ENCODE measurements around the gene SRRM4. TPM values are rescaled to one million over a fixed set of nuclear protein-coding genes. Genes with fewer than 3 reads are reported as not detected.

Gene SRRM4
- total and polyA plus RNA-seq, 4 donors, result not detected

DNA sequence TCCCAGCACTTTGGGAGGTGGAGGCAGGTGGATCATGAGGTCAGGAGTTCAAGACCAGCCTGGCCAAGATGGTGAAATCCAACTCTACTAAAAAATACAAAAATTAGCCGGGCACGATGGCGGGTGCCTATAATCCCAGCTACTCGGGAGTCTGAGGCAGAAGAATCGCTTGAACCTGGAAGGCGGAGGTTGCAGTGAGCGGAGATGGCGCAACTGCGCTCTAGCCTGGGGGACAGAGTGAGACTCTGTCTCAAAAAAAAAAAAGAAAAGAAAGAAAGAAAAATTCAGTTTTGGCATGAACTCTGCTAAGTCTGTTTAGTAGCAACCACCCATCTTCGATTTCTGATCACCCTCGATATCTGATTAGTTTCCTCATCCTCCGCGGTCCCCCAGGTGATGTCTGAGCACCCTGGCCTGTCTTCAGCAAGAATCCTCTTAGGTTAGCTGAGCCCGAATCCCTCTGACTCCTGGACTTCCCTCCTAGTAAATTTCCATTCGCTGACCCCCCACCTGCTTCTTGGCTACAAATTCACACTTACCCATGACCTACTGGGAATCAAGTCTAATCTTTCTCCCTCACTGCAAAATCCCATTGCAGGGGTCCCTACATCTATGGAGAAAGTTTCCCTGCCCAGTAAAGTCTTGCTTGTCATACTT lies 196.5 kb downstream of the SRRM4 start:
- no peaks in the 10 kb centered on the region for H3K36me3 ChIP-seq (ENCODE audit: control insufficient read depth in 4 of 4, insufficient read depth in 3 of 4, low read depth in 1 of 4, low read length in 3 of 4)
- TF ChIP-seq RAD21 (IDR thresholded peaks at IDR 0.05), result no peak
- no peak for TF ChIP-seq FOXA1 (IDR thresholded peaks at IDR 0.05)
- TF ChIP-seq HNF4A (conservative IDR thresholded peaks at IDR 0.05), result no peak
- TF ChIP-seq JUND (IDR thresholded peaks at IDR 0.05), result no peak
- WGBS, result 91% methylated on average over 15 of the region's 15 CpGs
- no peaks in the 10 kb centered on the region for H3K4me1 ChIP-seq (ENCODE audit: control insufficient read depth in 4 of 4, insufficient read depth in 4 of 4, low read length in 3 of 4)
- peaks cover 0 to 3% (median 0%) of the 10 kb centered on the region in 4 donors for H3K27me3 ChIP-seq (ENCODE audit: control insufficient read depth in 4 of 4, insufficient read depth in 4 of 4, low read length in 3 of 4)
- DNase-seq (ENCODE audit: low spot score), result no peak
- no peaks in the 10 kb centered on the region for H3K9me3 ChIP-seq (ENCODE audit: control insufficient read depth in 4 of 4, low read length in 3 of 4)
- no peak overlapping the region for H3K4me3 ChIP-seq (ENCODE audit: low read depth in 1 of 3, low read length in 3 of 3)
- H3K9ac ChIP-seq (ENCODE audit: low read depth in 1 of 2, low read length in 2 of 2), result no peak overlapping the region
- no peak overlapping the region for H3K27ac ChIP-seq (ENCODE audit: low read depth in 1 of 2, low read length in 2 of 2)

DNA sequence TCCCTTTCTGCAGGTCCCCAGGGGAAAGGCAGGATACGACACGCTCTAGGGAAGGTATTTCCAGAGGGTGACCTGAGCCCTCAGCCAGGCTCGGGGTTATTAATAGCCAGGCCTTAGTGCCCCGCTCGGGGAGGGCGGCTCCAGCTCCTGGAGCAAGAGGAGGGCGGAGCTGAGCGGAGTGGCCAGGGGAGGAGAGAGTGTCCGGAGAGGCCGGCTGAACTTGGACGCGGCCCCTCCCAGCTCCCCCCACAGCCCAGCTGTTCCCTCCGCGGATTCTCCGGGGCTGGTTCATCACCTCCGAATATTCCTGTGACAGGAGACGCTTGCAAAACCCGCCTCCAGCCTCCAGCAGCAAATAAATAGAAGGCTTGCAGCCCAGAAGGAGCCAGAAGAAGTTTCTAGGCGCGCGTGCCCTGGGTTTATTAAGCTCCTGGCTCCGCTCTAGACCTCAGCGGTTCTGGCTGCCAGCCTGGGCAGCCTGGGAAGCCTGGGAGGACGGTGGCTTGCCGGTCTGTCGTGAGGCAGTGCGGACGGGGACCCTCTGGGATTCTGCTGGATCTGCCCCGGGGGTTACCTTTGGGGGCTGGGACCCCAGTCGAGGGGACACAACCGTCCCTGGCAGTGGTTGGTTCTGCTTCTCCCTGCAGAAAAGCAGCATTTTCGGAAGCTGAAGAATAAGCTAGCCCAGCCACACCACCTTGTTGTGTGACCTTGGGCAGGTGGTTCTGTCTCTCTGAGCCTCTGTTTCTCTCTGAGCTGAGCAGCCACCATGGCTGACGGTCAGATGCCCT lies 197.4 kb downstream of the SRRM4 start, which contains the start of gene HSPB8:
TSS of gene HSPB8 (plus strand) at position 388 of the 791 bp plus-strand sequence. CDS start at position 770, 382 bp downstream.
- 7% methylated on average over 33 of the region's 33 CpGs for WGBS

DNA sequence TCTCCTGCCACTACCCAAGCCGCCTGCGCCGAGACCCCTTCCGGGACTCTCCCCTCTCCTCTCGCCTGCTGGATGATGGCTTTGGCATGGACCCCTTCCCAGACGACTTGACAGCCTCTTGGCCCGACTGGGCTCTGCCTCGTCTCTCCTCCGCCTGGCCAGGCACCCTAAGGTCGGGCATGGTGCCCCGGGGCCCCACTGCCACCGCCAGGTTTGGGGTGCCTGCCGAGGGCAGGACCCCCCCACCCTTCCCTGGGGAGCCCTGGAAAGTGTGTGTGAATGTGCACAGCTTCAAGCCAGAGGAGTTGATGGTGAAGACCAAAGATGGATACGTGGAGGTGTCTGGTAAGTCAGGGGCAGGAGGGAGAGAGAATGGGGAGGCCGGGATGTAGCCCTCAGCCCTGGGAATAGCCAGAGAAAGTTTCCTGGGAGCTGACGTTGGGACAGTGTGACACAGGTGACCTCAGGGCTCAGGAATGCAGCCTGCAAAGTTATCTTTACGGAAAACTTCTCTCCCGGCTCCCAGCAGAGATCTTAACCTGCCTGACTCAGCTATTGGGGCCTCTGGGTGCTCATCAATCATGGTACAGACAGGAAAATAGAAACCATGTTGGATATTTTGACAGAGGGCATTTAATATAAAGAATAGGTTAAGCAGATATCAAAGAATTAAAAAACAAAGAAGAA lies 198.1 kb downstream of the SRRM4 start:
- Histone ChIP-seq H3K27ac (ENCODE audit: low read depth in 1 of 2, low read length in 2 of 2) (peak overlapping the region; percentile 32 to 51), H3K27me3 (ENCODE audit: control insufficient read depth in 4 of 4, insufficient read depth in 4 of 4, low read length in 3 of 4) (peaks cover 0 to 3% (median 0%) of the 10 kb centered on the region in 4 donors), H3K9ac (ENCODE audit: low read depth in 1 of 2, low read length in 2 of 2) (peak overlapping the region in 1 of 2 donors; percentile 7), H3K4me3 (ENCODE audit: low read depth in 1 of 3, low read length in 3 of 3) (peak overlapping the region in 1 of 3 donors; percentile 10), H3K4me1 (ENCODE audit: control insufficient read depth in 4 of 4, insufficient read depth in 4 of 4, low read length in 3 of 4) (no peaks in the 10 kb centered on the region), H3K36me3 (ENCODE audit: control insufficient read depth in 4 of 4, insufficient read depth in 3 of 4, low read depth in 1 of 4, low read length in 3 of 4) (no peaks in the 10 kb centered on the region), H3K9me3 (ENCODE audit: control insufficient read depth in 4 of 4, low read length in 3 of 4) (no peaks in the 10 kb centered on the region)
- no peak for DNase-seq (ENCODE audit: low spot score)
- TF ChIP-seq GABPA (IDR thresholded peaks at IDR 0.05 in 1 of 2, conservative IDR thresholded peaks at IDR 0.05 in 1 of 2), result no peak
- no peak for TF ChIP-seq RXRA (IDR thresholded peaks at IDR 0.05)
- no peak for TF ChIP-seq JUND (IDR thresholded peaks at IDR 0.05)
- TF ChIP-seq, protein P1, sequence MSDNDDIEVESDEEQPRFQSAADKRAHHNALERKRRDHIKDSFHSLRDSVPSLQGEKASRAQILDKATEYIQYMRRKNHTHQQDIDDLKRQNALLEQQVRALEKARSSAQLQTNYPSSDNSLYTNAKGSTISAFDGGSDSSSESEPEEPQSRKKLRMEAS (IDR thresholded peaks at IDR 0.05), result no peak
- no peak for TF ChIP-seq FOXA1 (IDR thresholded peaks at IDR 0.05)
- no peak for TF ChIP-seq YY1 (IDR thresholded peaks at IDR 0.05)
- no peak for TF ChIP-seq SP1 (IDR thresholded peaks at IDR 0.05)
- 42% methylated on average over 18 of the region's 18 CpGs for whole genome bisulfite sequencing

More for the DNA sequence above, 197.4 kb downstream of the SRRM4 start, which contains the start of gene HSPB8:
- DNase-seq (ENCODE audit: low spot score), result peak; percentile 39
- Histone ChIP-seq H3K9me3 (ENCODE audit: control insufficient read depth in 4 of 4, low read length in 3 of 4) (no peaks in the 10 kb centered on the region), H3K9ac (ENCODE audit: low read depth in 1 of 2, low read length in 2 of 2) (peak within 1 kb of the TSS in 1 of 2 donors; percentile 7), H3K4me3 (ENCODE audit: low read depth in 1 of 3, low read length in 3 of 3) (peak within 1 kb of the TSS in 1 of 3 donors; percentile 10), H3K27ac (ENCODE audit: low read depth in 1 of 2, low read length in 2 of 2) (peak within 1 kb of the TSS; percentile 32 to 51), H3K27me3 (ENCODE audit: control insufficient read depth in 4 of 4, insufficient read depth in 4 of 4, low read length in 3 of 4) (peaks cover 0 to 3% (median 0%) of the 10 kb centered on the region in 4 donors), H3K36me3 (ENCODE audit: control insufficient read depth in 4 of 4, insufficient read depth in 3 of 4, low read depth in 1 of 4, low read length in 3 of 4) (no peaks in the 10 kb centered on the region), H3K4me1 (ENCODE audit: control insufficient read depth in 4 of 4, insufficient read depth in 4 of 4, low read length in 3 of 4) (no peaks in the 10 kb centered on the region)
- peak; percentile 59 for TF ChIP-seq NR2F2 (IDR thresholded peaks at IDR 0.05)
- TF ChIP-seq HNF4A (conservative IDR thresholded peaks at IDR 0.05), result no peak
- peak; percentile 19 for TF ChIP-seq SP1 (IDR thresholded peaks at IDR 0.05)
- TF ChIP-seq YY1 (IDR thresholded peaks at IDR 0.05), result no peak
- TF ChIP-seq RAD21 (IDR thresholded peaks at IDR 0.05), result peak in 1 of 2 donors; percentile 16

Data from liver (tissue), 9 donors.